ENCODE results near the gene PRKG1.
"Not testable (repeated sequence)": the region's sequence is repeated elsewhere in the genome, so short reads cannot be mapped to it uniquely, and the experiment has no call there.

Gene PRKG1

DNA sequence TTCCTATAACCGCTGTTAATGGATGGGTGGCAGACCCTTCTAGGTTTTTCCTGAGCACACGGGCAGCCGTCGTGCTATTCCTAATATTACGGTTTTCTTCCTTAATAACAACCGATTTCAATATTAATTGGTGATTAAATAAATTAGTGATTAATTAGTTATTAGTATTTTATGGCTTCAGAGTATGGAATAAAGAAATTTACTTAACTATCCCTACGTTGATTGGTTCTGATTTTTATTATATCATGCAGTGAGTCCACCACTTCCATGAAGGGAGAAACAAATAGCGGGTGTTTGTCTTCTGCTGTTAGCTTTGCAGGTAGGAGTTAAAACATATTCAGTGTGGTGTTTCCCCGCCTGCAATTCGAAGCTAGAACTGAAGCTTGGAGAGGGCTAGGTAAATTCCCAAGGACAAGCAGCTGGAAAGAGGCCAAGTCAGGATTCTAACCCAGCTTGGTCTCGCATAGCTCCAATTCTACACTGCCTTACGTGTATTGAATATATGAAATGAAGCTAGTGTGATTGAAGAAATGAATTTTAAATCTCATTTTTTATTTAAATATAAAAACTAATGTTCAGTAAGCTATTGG is 626.0 kb downstream of the PRKG1 start:
- no peak for DNase-seq (ENCODE audit: low spot score)

DNA sequence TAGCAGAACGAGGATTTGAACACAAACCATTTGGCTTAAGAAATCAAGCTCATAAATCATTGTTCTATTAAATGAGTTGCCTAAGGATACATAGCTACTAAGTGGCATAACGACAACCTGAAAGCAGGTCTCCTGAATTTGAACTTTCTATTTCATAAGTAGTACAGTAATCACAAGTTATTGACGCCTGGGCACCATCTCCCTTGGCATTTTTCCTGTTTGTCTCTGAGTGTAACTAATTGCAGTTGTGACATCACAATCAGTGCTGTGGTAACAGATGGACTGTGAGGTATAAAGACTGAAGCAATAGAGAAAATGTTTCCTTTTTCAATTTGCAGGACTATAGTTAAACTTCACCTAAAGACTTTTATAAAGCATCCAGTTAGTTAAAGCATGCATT is 631.5 kb downstream of the PRKG1 start:
- DNase-seq (ENCODE audit: low spot score): no peak

DNA sequence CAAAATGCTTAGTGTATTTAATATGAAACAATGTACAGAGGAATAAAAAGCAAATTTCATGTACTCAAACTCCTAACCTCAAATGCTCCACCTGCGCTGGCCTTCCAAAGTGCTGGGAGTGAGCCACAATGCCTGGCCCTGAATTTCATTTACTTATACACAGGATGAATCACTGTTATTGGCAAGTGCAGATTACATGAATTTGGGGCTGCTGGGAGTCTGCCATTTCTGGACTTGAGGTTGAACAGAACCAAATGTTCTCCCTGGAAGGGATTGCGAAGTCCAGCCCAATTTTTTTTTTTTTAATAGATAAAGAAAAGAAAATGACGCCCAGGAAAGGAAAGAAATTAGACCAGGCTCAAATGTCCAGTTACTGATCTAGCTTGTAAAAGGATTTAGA is 631.9 kb downstream of the PRKG1 start:
- no peak for DNase-seq (ENCODE audit: low spot score)

DNA sequence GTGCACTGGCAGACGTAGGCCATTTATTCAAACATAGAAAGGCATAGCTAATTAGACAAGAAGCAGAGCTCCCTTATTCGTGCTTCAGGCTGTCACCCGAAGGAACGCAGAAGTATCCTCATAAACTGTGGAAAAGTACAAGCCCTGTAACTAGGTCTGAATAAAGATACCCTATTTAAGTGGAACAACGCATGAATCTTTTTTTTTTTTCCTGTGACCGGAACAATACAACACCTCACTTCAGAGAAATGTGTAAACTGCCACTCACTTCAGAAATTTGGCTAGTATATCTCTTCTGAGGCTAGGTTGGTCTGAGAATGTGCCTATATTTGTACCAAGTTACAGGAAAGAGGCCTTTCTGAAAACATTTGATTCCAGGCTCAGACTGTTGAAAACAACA is 633.1 kb downstream of the PRKG1 start:
- DNase-seq (ENCODE audit: low spot score): no peak

DNA sequence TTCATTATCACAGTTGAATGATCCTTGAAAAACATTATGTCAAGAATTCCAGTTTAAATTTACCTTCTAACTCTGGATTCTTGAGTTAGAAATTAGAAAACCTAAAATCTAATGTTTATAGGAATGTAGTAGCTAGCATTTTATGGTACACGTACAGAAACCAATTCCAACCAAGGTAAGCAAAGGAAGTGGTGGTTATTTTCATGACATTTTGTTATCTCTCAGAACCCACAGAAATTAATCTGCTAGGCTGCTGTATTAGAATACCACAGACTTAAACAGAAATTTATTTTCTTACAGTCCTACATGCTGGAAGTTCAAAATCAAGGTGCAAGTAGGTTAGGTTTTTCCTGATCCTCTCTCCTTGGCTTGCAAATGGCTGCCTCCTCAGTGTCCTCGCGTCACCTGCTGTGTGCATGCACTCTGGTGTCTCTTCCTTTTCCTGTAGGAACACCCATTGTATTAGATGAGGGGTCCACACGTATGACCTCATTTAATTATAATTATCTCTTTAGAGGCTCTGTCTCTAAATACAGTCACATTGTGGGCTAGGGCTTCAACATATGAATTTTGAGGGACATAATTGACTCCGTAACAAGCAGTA is 633.6 kb downstream of the PRKG1 start:
- no peak for DNase-seq (ENCODE audit: low spot score)

DNA sequence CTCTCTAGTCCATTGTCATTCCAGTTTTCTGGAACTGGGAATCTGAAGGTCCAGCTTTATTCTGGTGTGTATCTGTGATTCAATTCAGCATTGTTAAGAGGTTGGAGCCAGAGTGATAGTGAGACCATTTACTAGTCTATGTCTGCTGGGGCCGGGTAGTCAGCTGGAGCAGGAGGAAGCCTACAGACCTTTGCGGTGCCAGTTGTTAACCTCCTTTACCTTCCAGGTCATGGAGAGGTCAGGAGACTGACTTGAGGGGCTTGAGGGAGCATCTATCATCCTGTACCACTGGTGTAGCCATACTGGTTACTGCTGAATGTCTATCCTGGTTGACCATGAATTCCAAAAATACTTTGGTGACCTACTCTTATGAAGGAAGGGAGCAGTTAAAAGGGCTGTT is 634.3 kb downstream of the PRKG1 start:
- no peak for DNase-seq (ENCODE audit: low spot score)

DNA sequence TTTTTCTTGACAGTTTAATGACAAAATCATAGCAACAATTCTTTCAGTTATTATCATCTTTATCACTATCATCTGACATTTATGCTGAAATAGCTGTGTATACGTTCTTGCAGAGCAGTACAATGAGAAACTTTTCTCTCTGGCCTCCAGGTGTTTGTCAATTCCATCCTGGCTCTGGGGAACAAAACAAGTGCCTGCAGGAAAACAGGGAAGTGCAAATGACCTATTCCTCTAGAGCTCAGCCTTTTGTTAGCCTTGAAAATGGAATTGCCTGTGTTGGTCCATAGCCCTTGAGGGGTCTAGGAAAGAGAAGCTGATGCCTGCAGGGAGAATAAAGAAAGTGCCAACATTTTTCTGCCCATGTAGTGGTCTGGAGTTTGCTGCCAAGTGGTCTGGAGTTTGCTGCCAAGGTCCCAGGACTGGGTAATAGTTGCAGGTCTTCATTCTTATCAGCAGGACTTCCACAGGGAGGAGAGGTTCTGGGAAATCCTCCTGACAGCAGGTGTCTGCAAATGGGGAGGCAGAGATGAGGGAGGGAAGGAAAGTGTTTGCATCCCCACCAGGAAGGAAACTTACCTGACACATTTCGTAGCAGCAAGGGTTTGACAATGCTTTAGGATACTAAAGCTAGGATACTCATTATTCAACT is 635.2 kb downstream of the PRKG1 start:
- DNase-seq (ENCODE audit: low spot score): no peak

DNA sequence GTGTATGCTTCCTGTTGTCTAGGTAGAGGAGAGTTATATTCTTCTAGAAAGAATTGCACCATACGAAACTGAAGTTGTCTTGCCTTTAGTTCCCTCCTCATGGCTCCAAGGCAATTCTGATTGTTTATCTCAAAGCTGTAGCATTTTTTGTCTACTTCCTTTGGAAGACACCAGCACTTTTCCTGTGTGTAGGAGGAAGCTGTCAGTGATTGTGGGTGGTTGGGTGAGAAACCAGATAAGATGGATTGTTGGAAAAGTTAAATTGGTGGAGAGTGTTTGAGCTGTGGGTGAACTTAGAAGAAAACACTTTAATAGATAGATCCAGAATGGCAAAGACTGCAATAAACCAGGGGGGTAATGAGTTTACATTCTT is 637.2 kb downstream of the PRKG1 start:
- no peak for DNase-seq (ENCODE audit: low spot score)

DNA sequence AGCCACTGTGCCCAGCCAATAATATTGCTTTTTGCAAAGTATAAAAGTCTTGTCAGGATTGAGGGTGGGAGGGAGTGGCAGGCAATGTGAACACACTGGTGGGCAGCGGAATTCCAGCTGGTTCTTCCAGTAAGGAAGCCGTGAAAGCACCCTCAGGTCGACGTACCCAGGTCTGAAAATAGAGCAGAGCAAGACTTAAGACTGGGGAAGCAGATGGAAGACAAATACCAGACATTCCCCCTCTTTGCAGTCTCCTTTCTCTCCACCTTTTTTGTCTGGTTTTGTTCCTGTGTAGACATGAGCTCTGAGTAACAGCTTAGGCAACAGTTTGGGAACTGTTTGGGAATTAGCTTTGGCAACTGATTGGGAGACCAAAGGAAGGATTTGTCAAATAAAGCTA is 642.7 kb downstream of the PRKG1 start:
- DNase-seq (ENCODE audit: low spot score): no peak

DNA sequence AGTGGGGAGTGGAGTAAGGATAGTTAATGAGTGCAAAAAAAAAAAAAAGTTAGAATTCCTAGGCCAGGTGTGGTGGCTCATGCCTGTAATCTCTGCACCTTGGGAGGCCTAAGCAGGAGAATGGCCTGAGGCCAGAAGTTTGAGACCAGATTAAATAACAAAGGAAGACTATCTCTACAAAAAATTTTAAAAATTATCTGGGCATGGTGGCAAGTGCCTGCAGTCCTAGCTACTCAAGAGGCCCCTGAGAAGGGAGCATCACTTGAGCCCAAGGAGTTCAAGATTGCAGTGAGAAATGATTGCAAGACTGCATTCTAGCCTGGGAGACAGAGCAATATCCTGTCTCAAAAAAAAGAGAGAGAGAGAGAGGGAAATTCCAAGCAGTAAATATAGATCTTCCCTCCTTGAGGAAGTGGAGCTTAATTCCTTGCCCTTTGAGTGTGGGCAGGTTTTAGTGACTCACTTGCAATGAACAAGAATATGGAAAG is 644.6 kb downstream of the PRKG1 start:
- no peak for DNase-seq (ENCODE audit: low spot score)

DNA sequence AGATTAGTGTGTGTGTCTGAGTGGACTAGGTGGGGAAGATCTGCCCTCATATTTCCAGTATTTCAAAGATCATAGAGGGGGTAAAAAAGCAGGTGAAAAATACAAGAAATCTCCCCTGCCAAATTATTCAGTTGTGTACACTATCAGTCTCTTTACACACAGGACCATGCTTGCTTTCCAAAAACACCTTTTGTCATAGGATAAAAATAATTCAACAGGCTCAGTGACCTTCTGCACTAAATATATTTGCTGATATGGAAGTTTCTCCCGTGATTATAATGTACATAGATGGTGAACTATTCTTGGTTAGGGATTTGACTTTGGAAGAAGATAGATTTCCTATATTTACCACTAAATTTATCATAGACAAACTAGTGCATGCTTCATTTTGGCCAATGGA is 649.8 kb downstream of the PRKG1 start:
- DNase-seq (ENCODE audit: low spot score): no peak

DNA sequence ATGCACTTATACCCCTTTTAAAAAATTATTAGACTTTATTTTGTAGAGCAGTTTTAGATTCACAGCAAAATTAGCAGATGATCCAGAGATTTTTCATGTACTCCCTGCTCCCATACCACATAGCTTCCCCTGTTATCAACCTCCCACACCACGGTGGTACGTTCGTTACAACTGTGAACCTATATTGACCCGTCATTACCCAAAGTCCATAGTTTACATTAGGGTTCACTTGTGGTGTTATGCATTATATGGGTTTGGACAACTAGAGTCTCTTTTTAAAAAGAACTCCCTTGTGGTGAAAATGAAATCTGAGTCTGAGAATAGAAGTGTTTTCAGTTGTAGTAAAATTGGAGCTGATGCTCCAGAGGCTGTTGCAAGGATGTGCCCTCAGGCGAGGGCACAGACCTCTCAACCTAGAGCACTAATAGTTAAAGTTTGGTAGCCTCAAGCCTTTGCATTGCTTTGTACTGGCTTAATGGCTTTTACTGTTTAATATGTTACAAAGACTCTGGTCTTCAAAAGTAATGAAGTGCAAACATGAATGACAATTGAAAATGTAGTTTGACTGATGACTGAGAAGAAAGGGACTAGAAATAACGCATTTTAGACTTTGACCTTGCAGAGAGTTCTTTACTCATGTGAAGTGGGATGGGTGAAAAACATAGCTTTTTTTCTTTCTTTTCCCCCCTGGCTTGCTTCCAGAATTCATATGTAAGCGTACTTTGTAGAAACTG is 655.7 kb downstream of the PRKG1 start:
- no peak for DNase-seq (ENCODE audit: low spot score)

DNA sequence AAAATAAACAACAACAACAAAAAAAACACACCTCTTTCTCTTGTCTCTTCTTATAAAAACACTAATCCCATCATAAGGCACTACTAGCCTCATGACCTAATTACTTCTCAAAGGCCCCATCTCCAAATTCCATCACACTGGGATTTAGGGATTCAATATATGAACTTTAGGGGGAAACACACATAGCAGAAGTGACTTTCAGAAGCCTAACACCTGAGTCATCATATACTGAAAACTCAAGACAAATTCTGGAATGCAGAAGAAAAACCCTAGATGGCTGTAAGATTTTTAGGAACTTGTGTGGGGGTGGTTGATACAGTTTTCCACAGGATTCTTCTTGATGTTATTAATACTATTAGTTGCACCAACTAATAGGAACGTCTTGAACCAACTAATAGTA is 658.8 kb downstream of the PRKG1 start:
- DNase-seq (ENCODE audit: low spot score): no peak

DNA sequence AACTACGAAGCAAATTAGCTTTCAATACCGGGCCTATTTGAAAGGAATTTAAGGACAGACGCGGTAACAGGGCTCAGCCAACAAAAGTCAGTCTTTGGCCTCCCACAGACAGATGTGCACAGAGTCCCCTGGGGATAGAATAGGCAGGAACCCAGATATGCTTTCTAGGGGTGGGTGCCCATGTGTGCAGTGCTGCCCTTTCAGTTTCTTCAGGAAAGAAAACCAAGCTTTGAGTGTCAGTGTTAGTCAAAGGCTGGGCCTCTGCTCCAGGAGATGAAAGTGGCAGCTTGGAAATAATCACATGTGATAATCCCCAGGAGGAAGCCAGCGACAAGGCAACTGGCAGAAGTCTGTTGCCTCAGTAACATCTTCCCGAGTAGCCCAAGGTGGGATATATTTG is 668.9 kb downstream of the PRKG1 start:
- DNase-seq (ENCODE audit: low spot score): no peak

DNA sequence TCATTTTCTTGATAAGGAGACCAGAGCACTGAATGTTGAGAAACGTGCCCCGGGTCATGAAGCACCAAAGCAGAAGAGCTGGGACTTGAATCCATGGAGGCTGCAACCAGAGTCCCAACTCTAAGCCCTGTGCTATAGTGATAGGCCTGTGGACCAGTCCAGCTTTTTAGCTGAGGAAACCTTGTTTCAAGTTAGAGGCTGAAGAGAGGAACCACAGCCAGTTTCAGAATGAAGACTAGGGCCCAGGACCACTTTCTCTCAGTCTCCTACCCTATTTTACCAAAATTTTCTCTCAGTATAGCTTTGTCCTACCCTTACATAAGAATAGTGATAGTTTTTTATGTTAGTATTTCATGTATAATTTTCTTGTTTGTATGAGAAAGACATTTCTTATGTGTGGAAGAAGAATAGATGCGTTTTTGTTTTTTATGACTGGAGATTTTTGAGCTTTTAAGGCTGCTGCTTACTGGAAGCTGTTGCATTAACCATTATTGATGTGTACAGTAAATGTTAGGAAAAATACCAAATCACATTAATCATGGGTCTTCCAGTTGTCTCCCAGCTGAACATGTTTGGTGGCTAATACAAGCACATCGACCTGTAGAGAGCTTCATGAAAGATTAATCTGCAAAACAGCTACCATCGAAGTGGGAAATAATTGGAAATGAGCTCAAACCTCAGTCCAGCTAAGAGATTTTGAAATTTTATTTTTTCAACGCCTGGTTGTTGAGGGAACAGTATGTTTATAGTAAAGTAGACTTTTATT is 670.1 kb downstream of the PRKG1 start:
- no peak for DNase-seq (ENCODE audit: low spot score)

DNA sequence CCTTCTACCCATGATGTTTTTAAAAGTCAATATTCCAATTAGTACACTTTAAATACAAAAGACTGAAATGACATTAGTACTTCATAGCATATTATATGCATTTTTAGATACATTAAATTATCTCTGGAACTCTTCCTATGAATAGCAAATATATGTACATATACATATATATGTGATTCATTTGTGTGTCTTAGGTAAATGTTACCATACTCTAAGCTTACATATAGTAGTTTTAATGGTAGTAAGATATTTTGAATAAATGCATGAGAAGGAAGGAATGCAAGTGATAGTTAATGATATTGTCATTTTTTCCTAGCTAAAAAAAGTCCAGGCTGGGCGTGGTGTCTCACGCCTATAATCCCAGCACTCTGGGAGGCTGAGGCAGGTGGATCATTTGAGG is 671.1 kb downstream of the PRKG1 start:
- DNase-seq (ENCODE audit: low spot score): no peak

DNA sequence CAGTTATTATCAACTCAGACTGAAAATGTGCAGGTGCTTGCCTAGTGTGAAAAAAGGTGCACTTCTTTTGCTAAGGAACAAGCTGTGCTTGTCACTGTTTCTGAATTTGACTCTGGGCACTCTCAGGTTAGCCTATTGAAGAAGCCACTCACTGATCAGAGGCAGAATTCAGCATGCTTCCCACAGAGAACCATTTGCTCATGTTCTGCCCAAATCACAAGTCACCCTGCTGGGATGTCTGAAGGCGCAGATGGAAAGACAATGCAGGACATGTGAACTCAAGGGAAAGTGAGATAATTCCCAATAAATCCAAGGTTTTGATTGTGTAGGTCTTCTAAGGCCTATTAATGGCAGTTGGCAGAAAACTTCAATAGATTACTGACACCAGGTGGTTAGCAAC is 672.9 kb downstream of the PRKG1 start:
- no peak for DNase-seq (ENCODE audit: low spot score)

DNA sequence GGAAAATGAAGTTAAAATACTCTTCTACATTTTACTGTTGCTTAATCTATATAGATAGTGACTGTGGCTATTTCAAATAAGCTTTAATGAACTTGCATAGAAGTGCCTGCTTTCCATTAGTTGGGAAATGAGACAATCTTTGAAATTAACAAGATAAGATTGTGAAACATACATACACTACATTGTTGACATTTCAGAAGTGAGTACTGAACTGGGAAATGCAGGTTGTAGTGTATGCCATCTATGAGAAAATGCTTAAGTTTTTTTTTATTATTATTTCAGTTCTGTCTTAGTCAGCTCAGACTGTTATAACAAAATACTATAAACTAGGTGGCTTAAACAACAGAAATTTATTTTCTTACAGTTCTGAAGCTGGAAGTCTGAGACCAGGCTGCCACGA is 674.7 kb downstream of the PRKG1 start:
- DNase-seq (ENCODE audit: low spot score): no peak

DNA sequence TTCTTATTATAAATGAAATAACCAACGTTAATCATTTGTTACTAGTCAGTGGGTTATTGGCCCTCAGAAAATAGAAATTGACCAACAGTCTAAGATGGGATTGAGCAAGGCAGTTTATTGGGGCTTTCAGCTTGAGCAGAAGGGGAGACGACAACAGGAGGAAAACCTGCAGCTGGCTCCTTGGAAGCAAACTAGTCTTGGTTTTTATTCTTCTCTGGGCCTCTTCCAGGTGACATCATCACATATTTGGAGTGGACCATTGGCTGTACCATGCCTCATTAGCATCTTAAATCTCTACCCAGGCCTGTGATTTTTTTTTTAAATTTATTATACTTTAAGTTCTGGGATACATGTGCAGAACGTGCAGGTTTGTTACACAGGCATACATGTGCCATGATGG is 684.1 kb downstream of the PRKG1 start:
- DNase-seq (ENCODE audit: low spot score): no peak

DNA sequence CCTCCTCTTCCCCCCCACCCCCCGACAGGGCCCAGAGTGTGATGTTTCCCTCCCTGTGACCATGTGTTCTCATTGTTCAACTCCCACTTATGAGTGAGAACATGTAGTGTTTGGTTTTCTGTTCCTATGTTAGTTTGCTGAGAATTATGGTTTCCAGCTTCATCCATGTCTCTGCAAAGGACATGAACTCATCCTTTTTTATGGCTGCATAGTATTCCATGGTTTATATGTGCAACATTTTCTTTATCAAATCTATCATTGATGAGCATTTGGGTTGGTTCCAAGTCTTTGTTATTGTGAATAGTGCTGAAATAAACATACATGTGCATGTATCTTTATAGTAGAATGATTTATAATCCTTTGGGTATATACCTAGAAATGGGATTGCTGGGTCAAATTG is 684.6 kb downstream of the PRKG1 start:
- not testable (repeated sequence) for DNase-seq (ENCODE audit: low spot score)

DNA sequence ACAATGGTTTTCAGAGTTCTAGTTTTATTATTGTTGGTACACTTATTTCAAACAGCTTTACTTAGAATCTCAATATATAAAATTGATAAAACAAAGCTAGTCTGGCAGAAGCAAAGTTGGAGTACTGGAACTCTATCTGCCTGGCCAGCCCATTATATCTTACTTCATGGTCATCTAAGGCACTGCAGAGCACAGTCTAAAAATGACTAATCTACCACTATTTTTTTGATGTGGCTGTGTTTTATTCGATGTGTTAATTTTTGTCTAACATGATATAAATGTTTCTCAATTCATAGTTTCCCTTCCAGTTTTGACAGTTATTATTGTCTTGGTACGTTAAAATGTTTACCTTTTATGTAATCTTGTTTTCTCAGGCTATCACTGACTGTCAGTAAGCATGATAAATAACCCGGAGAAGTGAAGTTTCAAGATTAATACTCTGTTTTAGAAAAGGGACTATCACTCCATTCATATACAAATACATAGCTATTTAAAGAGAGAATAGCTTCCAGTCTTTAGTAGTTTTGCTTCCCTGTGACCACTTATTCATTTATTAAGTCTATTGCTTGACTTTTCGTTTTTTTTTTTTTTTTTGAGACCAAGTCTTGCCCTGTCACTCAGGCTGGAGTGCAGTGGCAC is 685.7 kb downstream of the PRKG1 start:
- DNase-seq (ENCODE audit: low spot score): no peak
